Measurements from ENCODE around the gene TFB2M. TPM values are rescaled to one million over a fixed set of nuclear protein-coding genes. Genes with fewer than 3 reads are reported as not detected.

TFB2M gene
- total RNA-seq, 4 donors from 2014 or later, result 5.6 to 8.4 (median 6.5) TPM

DNA sequence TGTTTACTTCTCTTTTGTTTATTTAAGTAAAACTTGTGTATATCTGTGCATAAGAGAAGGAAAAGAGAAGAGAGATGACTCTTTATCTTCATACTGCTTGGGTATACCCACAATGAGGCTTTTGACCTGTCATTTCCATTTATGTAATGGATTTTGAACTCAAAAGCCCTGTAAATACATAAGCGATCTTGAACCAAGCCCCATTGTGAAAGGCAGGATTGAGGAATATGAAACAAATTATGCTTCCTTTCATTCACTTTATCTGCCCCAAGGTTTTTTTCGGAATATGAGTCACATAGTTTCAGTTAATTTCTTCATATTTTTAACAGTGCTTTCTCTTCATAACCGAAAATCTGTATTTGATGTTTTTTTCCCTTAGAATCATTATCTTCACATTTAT is 21.5 kb upstream of the TFB2M start:
- no peak overlapping the region for H3K4me3 ChIP-seq
- no peaks in the 10 kb centered on the region for H3K9me3 ChIP-seq
- peaks cover 0 to 32% (median 2%) of the 10 kb centered on the region in 4 donors for H3K4me1 ChIP-seq
- H3K27ac ChIP-seq, result peak overlapping the region in 3 of 4 donors; percentile 3 to 63 (median 36)
- no peak for DNase-seq
- peaks cover 0 to 5% (median 0%) of the 10 kb centered on the region in 3 donors for H3K36me3 ChIP-seq
- TF ChIP-seq POLR2A (IDR thresholded peaks at IDR 0.05), result no peak
- TF ChIP-seq, protein P1, sequence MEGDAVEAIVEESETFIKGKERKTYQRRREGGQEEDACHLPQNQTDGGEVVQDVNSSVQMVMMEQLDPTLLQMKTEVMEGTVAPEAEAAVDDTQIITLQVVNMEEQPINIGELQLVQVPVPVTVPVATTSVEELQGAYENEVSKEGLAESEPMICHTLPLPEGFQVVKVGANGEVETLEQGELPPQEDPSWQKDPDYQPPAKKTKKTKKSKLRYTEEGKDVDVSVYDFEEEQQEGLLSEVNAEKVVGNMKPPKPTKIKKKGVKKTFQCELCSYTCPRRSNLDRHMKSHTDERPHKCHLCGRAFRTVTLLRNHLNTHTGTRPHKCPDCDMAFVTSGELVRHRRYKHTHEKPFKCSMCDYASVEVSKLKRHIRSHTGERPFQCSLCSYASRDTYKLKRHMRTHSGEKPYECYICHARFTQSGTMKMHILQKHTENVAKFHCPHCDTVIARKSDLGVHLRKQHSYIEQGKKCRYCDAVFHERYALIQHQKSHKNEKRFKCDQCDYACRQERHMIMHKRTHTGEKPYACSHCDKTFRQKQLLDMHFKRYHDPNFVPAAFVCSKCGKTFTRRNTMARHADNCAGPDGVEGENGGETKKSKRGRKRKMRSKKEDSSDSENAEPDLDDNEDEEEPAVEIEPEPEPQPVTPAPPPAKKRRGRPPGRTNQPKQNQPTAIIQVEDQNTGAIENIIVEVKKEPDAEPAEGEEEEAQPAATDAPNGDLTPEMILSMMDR (IDR thresholded peaks at IDR 0.05), result no peak
- H3K27me3 ChIP-seq, result no peaks in the 10 kb centered on the region

DNA sequence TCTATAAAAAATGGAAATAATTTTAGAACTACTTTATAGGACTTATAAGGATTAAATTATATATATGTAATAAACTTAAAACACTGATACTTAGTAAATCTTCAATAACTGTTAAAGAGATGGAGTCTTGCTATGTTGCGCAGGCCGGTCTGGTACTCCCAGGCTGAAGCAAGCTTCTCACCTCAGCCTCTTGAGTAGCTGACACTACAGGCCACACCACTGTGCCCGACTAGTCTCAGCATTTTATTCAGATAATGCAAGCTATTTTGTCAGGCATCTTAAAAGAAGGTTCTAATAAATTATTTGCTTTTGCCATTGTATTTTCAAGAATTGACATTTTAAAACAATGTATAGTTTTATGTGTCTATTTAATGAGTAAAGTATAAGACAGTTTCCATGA is 21.0 kb upstream of the TFB2M start:
- H3K4me1 ChIP-seq, result peaks cover 0 to 32% (median 2%) of the 10 kb centered on the region in 4 donors
- DNase-seq, result no peak

DNA sequence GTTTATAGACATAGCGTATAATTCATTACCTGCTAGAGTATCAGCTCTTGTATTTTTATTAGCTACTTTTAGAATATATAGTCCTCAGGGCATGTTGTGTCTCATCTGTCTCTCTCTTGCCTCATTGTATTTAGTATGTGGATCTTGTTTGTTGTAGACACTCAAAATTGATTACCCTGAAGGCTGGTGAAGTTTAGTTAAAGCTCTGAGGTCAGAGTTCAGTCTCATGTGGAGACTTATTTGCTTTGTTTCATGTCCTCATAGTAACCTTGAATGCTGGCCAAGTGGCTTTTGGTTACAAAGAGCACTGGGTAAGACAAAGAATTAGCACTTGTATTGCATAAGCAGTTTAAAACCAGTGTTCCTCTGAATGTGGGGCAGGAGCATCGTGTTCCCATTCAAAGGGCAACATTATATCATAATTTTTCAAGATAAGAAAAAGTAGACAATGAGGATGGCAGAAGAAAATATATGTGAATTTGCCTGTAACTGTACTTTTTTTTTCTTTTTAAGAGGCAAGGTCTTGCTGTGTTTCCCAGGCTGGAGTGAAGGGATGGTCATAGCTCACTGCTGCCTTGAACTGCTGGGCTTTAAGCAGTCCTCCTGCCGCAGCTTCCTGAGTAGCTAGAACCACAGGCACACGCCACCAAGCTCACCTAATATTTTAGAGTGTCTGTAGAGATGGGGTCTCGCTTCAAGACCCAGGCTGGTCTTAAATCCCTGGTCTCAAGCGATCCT is 17.6 kb upstream of the TFB2M start:
- Histone ChIP-seq H3K27ac (peak overlapping the region in 3 of 4 donors; percentile 66 to 95 (median 84)), H3K4me3 (peak overlapping the region in 2 of 4 donors; percentile 47 to 61), H3K27me3 (no peaks in the 10 kb centered on the region), H3K36me3 (no peaks in the 10 kb centered on the region), H3K9me3 (no peaks in the 10 kb centered on the region), H3K4me1 (peaks cover 0 to 53% (median 5%) of the 10 kb centered on the region in 4 donors)
- TF ChIP-seq POLR2A (IDR thresholded peaks at IDR 0.05), result peak in 1 of 2 donors; percentile 24
- TF ChIP-seq, protein P1 (IDR thresholded peaks at IDR 0.05), result no peak
- peak in 1 of 3 donors; percentile 73 for DNase-seq

More for the DNA sequence above, 21.0 kb upstream of the TFB2M start:
- Histone ChIP-seq H3K27ac (peak overlapping the region in 3 of 4 donors; percentile 3 to 63 (median 36)), H3K4me3 (no peak overlapping the region), H3K27me3 (no peaks in the 10 kb centered on the region), H3K36me3 (peaks cover 0 to 5% (median 0%) of the 10 kb centered on the region in 3 donors), H3K9me3 (no peaks in the 10 kb centered on the region)
- TF ChIP-seq, protein P1 (IDR thresholded peaks at IDR 0.05), result no peak
- TF ChIP-seq POLR2A (IDR thresholded peaks at IDR 0.05), result no peak

DNA sequence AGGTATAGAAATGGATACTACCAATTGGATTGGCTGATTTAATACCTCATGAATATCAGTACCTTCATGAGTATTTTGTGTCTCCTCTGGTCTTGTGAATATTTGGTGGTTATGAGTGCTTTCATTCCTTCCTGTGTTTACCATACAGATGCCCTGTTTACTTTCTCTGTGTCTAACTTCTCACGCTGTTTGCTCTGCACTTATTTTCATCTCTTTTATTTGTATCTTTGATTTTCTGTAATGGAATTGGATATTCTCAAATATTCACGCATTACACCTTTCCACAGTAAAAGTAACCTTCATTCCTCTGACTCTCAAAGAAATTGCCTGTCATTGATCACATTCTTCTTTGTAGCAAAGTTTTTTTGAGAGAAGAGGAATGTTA is 17.0 kb upstream of the TFB2M start:
- Histone ChIP-seq H3K4me1 (peaks cover 0 to 53% (median 5%) of the 10 kb centered on the region in 4 donors), H3K27me3 (no peaks in the 10 kb centered on the region), H3K27ac (peak overlapping the region in 3 of 4 donors; percentile 66 to 95 (median 84)), H3K4me3 (peak overlapping the region in 2 of 4 donors; percentile 47 to 61), H3K9me3 (no peaks in the 10 kb centered on the region), H3K36me3 (no peaks in the 10 kb centered on the region)
- TF ChIP-seq, protein P1 (IDR thresholded peaks at IDR 0.05), result no peak
- TF ChIP-seq POLR2A (IDR thresholded peaks at IDR 0.05), result no peak
- no peak for DNase-seq

DNA sequence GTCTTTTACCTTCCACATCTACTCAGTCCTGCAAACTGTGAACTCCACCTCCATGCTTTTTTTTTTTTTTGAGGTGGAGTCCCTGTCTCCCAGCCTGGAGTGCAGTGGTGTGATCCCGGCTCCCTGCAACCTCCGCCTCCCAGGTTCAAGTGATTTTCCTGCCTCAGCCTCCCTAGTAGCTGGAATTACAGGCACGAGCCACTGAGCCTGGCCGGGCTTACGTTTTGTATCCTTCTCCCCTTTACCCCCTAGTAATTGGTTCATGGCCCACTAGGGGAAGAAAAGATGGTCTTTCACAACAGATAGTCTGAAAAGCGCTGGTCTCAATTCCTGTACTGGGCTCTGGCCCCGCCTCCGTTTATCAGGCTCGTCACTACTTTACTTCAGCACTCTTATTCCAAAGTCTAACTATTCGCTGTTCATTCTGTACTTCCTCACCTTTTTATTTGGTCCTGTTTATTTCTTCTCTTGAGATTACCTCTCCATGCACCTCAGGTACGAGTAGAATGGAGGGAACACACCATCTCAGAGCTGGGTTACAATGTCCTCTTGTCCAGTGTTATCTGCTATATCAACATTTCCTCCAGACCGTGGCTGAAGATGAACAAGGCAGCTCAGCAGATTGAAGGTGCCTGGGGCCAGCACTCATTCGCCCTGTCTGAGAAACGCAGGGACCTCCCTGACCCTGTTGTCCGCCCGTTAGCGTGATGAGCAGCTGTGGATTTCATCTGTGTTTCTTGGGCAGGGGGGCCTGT is 16.4 kb upstream of the TFB2M start:
- Histone ChIP-seq H3K27ac (peak overlapping the region in 3 of 4 donors; percentile 66 to 95 (median 84)), H3K9me3 (no peaks in the 10 kb centered on the region), H3K36me3 (no peaks in the 10 kb centered on the region), H3K4me3 (peak overlapping the region in 2 of 4 donors; percentile 47 to 61), H3K4me1 (peaks cover 0 to 53% (median 4%) of the 10 kb centered on the region in 4 donors), H3K27me3 (no peaks in the 10 kb centered on the region)
- peak; percentile 66 to 88 for TF ChIP-seq POLR2A (IDR thresholded peaks at IDR 0.05)
- TF ChIP-seq, protein P1 (IDR thresholded peaks at IDR 0.05), result no peak
- DNase-seq, result peak in 2 of 3 donors; percentile 78 to 82

Data from Peyer's patch (tissue), 4 donors.